Neural cell (in vitro differentiated cells): ENCODE data around the gene CPEB3.

Experiments
- REST ChIP-seq: IDR thresholded peaks from 2 replicates; pipeline ENCODE4 v1.6.1; 2012; ENCODE audit warnings: borderline replicate concordance
- TF ChIP-seq, protein P1 (sequence below): fragments of 450-650 bp; IDR thresholded peaks from 2 replicates; pipeline ENCODE4 v1.5.1; 2014; ENCODE audit warnings: antibody characterized with exemption, mild to moderate bottlenecking, moderate library complexity; ENCODE audit not compliant: poor library complexity, severe bottlenecking

GRCh38 chr10:92267343-92267742 lies 23.5 kb downstream of the CPEB3 start:
- no peak for TF ChIP-seq REST
- TF ChIP-seq, protein P1, sequence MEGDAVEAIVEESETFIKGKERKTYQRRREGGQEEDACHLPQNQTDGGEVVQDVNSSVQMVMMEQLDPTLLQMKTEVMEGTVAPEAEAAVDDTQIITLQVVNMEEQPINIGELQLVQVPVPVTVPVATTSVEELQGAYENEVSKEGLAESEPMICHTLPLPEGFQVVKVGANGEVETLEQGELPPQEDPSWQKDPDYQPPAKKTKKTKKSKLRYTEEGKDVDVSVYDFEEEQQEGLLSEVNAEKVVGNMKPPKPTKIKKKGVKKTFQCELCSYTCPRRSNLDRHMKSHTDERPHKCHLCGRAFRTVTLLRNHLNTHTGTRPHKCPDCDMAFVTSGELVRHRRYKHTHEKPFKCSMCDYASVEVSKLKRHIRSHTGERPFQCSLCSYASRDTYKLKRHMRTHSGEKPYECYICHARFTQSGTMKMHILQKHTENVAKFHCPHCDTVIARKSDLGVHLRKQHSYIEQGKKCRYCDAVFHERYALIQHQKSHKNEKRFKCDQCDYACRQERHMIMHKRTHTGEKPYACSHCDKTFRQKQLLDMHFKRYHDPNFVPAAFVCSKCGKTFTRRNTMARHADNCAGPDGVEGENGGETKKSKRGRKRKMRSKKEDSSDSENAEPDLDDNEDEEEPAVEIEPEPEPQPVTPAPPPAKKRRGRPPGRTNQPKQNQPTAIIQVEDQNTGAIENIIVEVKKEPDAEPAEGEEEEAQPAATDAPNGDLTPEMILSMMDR, result no peak
